Islet of Langerhans (tissue), 1 donor: ENCODE results near the gene WIZ.
"Not testable (repeated sequence)": the region's sequence is repeated elsewhere in the genome, so short reads cannot be mapped to it uniquely, and the experiment has no call there.

ENCODE experiments used
- FAIRE-seq: peaks from one replicate; lab custom pipeline; 2011; peaks lifted over from hg19 to GRCh38; lab: Jason Lieb, UNC

The WIZ gene

DNA sequence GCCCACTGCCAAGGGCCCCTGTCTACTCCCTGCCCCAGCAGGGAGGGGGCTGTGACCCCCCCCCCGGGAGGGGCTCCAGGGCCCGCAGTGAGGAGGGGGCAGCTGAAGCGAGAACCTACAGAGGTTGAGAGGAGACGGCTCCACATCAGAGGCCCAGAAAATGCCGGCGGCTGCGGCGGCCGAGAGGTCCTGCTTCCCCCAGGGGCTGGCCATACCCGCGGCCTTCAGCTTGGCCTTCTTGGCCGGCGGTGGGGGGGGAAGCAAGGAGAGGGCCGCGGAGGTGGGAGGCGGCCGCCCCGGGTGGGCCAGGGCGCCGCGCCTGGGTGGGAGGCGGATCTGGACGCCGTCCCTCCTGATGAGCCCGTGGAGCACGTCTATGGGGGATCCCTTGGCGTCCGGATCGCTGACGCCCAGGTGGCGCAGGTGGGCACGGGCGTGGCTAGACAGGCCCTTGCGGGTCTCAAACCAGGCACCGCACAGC, 21.7 kb downstream of the WIZ start:
- FAIRE-seq, result no peak

DNA sequence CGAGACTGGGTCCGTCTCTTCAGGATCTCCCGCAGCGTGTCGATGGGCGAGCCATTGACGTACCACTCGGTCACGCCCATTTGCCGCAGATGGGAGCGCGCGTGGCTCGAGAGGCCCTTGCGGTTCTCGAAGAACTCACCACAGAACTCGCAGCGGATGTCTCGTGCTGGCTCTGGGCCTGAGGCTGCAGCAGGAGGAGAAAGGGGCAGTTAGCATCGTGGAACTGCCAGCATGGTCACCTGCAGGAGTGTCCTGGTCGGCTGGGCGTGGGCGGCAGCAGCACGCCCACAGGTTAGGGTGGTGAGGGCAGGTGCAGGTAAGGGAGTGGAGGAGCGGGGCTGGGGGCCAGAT, 22.4 kb downstream of the WIZ start:
- FAIRE-seq, result no peak

DNA sequence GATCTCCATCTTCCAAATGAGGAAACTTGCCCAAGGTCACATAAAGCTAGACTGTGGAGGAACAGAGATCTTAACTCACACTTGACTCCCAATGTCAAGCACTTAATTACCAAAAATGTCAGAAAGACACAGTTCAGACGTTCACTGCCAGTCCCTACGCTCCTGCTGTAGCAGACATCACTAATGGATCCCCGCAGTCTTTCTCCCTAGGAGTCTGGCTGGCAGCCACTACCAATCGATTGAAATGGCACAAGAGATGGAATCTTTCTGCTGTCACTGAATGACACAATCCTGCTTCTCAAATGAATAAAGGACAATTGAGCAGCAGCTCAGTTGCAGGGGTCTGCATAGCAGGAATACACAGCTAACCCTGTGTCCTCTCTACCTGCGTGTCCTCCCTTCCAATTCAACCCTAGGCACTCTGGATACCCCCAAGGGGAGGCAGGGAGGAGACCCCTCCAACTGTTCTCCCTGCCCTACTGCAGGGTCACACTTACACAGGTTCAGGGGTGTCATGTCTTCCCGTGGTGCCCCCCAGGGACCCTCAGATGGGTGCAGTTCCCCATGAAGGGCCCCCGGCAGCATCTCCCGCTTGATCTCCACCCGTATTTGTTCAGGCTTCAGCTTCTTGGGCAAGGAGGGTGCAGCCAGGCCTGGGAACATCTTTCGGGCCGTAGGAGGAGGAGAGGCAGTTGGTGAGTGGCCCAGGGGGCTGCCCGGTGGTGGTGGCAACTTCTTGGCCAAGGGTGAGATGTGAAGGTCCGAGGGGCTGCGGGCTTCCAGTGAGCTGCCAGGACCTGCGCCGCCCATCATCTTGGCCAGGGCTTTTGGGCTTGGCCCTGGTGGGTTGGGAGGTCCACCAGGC, 23.0 kb downstream of the WIZ start:
- no peak for FAIRE-seq

DNA sequence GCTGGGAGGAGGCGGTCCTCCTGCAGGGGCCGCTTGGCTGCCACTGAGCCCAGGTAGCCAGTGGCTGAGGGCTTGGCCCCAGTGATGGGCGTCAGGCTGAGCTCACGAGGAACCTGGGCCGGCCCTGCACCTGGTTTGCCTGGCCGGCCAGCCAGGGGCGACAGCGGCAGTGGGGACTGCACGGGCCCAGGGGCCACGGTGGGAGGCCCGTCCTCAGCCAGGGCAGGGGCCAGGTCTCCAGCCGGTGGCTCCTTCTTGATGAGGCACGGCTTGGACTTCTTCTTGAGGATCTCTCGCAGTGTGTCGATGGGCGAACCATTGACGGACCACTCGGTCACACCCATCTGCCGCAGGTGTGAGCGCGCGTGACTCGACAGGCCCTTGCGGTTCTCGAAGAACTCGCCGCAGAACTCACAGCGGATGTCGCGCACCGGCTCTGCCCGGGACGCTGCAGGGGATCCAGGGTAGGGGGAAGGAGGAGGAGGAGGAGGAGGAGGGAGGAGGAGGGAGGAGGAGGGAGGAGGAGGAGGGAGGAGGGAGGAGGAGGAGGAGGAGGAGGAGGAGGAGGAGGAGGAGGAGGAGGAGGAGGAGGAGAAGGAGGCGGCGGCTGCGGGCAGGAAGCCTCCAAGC, 24.3 kb downstream of the WIZ start:
- no peak for FAIRE-seq

DNA sequence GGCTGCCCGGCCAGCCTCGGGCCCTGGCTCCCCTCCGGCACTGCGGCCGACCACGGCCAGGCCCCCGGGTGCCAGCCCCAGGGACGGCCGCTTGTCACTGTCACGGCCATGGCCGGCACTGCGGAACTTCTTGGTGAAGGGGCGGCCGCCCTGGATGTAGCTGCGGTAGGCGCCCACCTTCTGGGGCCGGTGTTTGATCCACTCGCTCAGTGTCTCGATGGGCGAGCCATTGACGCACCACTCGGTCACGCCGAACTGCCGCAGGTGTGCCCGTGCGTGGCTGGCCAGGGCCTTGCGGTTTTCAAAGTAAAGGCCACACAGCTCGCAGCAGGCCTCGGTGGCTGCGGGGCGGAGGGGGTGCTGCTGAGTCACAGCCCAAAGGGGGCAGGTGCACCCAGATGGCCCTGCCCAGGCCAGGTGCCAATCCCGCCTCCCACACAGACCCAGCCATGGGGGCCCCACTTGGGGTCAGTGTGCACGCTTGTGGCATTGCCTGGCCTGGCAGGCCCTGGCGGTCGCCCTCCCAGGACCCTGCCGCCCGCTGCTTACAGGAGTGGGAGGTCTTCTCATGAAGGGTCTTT, 25.0 kb downstream of the WIZ start:
- FAIRE-seq, result no peak

DNA sequence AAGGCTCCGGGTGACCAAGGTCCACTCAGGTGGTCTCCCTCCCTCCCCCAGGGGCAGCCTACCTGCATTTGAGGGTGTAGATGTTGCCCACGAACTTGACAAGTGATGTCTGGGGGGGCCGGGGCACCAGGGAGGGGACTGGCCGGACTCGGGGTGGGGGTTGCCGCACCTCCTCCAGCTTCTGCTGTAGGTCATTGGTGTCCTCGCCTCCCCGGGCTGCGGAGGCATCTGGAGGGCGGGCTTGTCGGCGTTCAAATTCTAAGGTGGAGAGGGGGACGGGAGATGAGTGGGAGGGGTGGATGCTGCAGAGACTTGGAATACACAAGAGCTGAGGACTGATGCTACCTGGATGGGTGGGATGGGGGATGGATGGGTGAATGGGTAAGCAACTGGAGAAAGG, 25.6 kb downstream of the WIZ start:
- no peak for FAIRE-seq

DNA sequence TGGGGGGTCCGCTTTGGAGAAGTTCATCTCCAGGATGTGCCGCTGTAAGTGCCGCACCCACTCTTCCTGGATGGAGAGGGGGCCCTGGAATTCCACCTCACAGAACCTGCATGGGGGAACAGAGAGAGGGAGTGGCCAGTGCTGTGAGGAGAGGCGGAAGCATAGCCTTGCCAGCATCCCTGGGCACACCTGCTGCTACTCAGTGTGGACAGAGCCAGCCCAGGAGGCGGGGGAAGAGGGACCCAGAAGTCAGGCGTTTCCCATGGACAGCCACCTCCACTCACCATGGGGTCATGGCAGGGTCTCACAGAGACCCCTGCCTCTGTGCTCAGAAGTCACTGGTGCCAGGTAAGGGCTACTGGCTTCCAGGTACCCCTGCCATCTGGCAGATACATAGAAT, 26.6 kb downstream of the WIZ start:
- no peak for FAIRE-seq

DNA sequence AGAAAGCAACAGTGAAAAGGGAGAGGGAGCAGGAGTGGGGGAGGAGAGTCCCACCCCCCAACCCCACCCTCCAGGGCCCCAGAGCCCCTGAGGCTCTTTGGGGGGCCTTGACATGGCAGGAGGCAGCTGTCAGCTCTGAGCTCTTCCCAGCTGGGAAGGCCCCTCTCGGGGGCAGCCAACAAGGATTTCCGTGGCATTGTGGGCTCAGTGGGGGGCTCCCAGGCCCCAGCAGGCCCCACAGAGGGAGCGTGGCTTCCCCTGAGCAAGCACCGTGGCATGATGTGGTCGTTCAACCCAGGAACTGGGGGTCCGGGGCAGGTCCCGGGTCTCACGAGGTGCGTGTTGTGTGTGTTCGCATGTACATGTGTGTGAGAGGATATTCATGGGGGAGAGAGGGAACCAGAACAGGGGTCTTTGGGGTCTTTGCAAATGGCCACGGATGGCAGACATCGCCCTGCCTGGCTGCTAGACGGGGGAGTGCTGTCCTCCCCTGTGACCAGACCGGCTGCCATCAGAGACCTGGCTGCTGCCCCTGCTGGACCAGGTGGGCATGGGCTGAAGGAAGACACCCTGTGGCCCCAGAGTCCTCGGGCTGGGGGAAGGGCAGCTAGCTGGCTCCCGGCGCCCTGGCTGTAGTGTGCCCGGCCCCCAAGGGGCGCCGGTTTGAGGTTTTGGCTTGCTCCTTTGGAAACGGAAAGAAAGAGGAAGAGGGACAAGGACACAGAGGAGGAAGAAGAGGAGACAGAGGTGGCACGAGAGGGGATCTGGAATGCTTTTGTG, 27.3 kb downstream of the WIZ start:
- FAIRE-seq, result no peak

DNA sequence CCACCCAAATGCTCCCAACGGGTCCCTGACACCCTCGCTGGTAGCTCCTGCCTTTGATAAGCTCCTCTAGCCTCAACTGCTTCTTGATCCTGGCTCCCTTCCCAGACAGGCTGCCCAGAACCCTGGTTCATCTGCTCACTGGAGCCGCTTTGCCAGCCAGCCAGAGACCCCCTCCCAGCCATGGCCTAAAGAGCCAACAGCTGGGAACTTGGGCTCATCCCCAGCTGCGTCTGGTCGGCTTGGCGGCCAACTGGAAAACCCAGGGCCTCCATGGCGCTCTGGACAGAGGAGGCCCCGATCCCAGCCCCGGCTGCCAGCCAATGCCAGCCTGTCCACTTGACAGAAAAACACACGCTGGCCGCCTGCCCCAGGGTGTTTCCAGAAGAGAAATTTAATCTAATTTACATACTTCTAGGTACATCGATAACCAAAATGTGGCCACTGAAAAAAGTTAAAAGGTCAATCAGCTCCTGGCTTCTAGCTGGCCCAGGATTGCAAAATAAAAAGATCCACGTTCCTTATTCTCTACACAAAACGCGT, 28.0 kb downstream of the WIZ start:
- no peak for FAIRE-seq

GRCh38 chr19:15421136-15421695, 28.5 kb downstream of the WIZ start:
- FAIRE-seq, result no peak

GRCh38 chr19:15419413-15420025, 30.2 kb downstream of the WIZ start:
- FAIRE-seq, result no peak

- peak; percentile 94 for FAIRE-seq
Observed at GRCh38 chr19:15418579-15419412, 31.0 kb downstream of the WIZ start, which contains the start of gene AKAP8L. AKAP8L (minus strand) TSS chr19:15418988; CDS start chr19:15418923, 65 bp downstream.

DNA sequence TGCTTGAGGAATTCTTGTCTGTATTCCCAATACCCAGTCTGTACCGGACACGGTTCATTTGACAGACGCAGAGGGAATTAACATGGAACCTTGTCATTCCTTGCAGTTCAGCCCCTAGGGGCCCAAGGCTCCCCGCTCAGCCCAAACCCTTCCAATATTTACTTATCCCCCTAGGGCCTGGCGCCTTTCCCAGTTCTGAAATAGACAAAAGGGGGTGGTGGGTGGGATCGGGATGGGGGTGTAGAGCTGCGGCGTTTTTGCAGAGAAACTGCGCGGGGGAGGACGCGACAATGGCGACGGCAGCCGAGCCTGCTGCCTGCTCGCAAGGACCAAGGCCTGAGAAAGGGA, 31.6 kb downstream of the WIZ start:
- no peak for FAIRE-seq

GRCh38 chr19:15417699-15418098, 32.1 kb downstream of the WIZ start:
- no peak for FAIRE-seq

- no peak for FAIRE-seq
Observed at GRCh38 chr19:15412832-15413231, 36.9 kb downstream of the WIZ start.

DNA sequence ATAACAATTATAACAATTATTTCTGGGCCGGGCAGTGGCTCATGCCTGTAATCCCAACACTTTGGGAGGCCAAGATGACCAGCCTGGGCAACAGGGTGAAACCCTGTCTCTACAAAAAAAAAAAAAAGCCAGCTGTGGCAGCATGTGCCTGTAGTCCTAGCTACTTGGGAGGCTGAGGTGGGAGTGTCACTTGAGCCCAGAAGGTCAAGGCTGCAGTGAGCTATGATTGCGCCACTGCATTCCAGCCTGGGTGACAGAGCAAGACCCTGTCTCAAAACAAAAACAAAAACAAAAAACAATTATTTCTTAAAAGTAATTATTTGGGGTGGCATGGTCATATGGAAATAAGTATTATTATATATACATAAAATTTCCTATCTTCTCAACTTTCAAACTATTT, 38.4 kb downstream of the WIZ start:
- FAIRE-seq, result not testable (repeated sequence)

- FAIRE-seq, result no peak
Observed at GRCh38 chr19:15404780-15405211, 45.0 kb downstream of the WIZ start.

- FAIRE-seq, result no peak
Observed at GRCh38 chr19:15404097-15404779, 45.5 kb downstream of the WIZ start.

DNA sequence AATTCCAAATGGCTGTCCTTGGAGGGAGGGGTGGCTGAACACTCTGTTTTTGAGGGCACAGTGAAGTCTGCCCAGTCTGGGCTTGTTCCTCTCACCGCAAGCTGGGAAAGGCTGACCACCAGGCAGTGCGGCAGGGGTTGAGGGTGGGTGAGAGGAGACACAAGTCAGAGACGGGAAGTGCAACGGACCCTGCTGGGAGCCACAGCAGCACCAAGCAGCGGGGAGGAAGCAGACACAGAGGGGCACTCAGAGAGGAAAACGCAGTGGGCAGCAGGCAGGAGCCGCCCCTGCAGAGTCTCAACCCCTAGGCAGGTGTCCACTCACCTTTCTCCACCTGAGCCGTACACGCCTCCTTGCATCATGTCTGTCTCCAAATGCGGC, 46.6 kb downstream of the WIZ start:
- no peak for FAIRE-seq
